Measurements from ENCODE around the gene LHX8. TPM values are rescaled to one million over a fixed set of nuclear protein-coding genes. Genes with fewer than 3 reads are reported as not detected.
"Not testable (repeated sequence)": the region's sequence is repeated elsewhere in the genome, so short reads cannot be mapped to it uniquely, and the experiment has no call there.

Gene LHX8
- total RNA-seq, 4 donors from 2014 or later = not detected

DNA sequence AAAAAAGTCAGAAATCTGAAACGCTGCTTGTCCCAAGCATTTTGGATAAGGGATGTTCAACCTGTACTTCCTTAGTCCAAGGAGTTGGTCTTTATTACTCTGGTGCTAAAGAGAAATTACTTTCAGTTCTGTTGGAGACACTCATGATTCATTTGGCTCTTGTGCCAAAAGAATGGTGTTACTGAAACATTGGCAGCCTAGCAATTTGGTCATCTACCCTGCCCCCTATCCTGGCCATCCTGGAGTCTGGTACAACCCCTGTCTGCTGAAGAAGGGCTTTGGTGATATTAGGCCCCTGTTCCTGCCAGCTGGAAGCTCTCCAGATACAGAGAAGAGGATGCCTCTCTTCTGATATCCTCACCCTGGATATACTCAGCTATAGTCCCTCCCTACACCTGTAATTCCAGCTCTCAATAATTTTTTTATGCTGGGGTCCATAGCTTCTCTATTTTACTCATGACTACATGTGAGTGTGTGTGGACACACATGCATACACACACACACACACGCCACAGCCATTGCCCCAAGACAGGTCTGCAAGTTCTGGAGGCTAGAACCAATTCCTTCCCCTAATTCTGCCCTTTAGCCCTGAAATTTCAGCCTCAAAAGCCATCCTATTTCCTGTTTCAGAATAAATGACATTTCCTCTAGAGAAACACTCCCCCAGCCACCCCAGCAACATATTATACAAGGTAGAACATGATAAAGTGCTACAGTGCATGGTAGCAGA lies 40.0 kb downstream of the LHX8 start:
- DNase-seq (ENCODE audit: low spot score) (no peak), ATAC-seq (ENCODE audit: low FRiP score) (no peak)
- TF ChIP-seq, protein P1, sequence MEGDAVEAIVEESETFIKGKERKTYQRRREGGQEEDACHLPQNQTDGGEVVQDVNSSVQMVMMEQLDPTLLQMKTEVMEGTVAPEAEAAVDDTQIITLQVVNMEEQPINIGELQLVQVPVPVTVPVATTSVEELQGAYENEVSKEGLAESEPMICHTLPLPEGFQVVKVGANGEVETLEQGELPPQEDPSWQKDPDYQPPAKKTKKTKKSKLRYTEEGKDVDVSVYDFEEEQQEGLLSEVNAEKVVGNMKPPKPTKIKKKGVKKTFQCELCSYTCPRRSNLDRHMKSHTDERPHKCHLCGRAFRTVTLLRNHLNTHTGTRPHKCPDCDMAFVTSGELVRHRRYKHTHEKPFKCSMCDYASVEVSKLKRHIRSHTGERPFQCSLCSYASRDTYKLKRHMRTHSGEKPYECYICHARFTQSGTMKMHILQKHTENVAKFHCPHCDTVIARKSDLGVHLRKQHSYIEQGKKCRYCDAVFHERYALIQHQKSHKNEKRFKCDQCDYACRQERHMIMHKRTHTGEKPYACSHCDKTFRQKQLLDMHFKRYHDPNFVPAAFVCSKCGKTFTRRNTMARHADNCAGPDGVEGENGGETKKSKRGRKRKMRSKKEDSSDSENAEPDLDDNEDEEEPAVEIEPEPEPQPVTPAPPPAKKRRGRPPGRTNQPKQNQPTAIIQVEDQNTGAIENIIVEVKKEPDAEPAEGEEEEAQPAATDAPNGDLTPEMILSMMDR (IDR thresholded peaks at IDR 0.05) = no peak

DNA sequence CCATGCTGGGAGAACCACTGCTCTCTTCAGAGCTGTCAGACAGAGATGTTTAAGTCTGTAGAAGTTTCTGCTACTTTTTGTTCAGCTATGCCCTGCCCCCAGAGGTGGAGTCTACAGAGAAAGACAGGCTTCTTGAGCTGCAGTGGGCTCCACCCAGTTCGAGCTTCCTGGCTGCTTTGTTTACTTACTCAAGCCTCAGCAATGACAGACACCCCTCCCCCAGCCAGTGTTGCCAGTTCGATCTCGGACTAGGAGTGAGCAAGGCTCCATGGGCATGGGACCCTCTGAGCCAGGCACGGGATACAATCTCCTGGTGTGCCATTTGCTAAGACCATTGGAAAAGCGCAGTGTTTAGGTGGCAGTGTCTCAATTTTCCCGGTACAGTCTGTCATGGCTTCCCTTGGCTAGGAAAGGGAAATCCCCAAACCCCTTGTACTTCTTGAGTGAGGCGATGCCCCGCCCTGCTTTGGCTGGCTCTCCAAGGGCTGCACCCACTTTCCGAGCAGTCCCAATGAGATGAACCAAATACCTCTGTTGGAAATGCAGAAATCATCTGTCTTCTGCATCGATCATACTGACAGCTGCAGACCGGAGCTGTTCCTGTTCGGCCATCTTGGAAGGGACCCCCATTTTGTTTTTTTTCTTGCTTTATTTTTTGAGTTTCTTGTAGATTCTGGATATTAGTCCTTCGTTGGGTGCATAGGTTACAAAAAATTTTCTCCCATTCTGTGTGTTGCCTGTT lies 47.2 kb downstream of the LHX8 start:
- ATAC-seq (ENCODE audit: low FRiP score); DNase-seq (ENCODE audit: low spot score): not testable (repeated sequence)

DNA sequence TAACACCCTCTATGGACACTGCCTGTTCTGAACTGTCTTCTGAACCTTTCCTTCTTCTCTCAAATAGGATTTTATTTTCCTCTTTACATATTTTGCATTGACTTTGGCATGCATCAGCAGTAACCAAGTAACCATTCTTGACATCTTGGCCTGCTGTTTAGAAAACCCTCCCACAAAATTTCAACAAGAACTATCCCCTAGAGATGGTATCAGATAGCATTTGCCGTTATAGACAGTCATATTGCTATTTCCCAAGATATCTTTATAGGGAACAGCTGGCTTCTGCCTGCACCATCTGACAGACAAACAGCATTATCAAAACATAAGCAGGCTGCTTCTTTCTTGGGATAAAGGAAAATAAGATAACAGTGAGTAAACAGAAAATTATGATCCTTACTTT lies 54.7 kb downstream of the LHX8 start:
- ATAC-seq (ENCODE audit: low FRiP score) = no peak
- TF ChIP-seq, protein P1 (IDR thresholded peaks at IDR 0.05) = no peak
- DNase-seq (ENCODE audit: low spot score) = no peak

DNA sequence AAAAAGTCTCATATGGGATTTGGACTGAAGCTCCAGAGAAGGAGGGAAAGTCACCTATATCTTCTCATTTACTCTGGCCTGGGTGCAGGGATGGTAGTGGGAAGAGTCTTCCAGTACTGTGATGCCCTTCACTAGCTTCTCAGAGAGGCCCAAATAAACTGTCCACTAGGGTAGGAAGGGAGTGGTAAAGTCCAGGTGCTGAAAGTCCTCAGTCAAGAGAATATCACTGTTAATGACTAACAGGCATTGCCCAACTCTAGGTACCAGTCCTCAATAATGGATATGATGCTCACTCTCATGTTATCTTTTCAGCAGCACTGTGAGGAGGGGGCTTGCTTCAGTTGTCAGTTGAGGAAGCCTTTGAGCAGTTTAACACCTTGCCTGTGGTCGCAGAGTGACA lies 64.0 kb downstream of the LHX8 start:
- ATAC-seq (ENCODE audit: low FRiP score) = no peak
- TF ChIP-seq, protein P1 (IDR thresholded peaks at IDR 0.05) = no peak
- no peak for DNase-seq (ENCODE audit: low spot score)

DNA sequence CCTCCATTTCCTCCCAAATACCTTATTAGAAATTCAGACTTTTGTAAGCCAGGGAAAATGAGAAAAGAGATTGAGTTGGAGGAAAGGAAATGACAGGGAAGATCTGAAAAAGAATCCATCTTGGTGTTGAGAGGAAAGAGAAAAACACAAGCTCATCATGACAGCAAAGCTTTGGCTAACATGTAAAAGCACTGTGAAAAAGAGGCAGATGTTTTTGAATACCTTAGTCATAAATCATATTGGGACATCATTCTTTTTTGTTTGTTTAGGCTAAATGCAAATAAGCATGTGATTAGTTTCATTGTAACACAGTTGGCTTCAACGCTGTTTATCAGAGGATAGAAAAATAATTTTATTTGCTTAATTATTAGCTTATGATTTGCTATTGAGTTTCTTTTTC lies 64.6 kb downstream of the LHX8 start:
- TF ChIP-seq, protein P1 (IDR thresholded peaks at IDR 0.05) = no peak
- no peak for ATAC-seq (ENCODE audit: low FRiP score)

DNA sequence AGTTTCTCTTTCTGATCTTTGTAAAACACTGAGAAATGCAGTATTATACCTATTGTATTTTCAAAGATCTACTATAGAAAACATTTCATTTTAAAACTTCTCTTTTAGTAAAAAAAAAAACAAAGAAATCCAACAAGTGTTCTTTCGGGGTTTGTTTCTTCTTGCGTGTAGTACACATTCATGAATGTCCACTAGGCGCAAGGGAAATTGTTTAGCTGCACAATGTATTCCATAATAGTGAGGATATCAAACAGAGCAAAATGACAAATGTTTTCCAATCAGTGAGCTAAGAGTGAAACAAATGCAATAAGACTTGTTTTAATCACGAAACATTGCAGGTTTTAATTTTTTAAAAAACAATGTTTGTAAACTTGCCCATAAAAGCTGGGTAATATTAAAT lies 68.6 kb downstream of the LHX8 start:
- DNase-seq (ENCODE audit: low spot score) = no peak
- TF ChIP-seq, protein P1 (IDR thresholded peaks at IDR 0.05) = no peak
- ATAC-seq (ENCODE audit: low FRiP score) = no peak

More for the DNA sequence above, 64.6 kb downstream of the LHX8 start:
- DNase-seq (ENCODE audit: low spot score) = no peak

DNA sequence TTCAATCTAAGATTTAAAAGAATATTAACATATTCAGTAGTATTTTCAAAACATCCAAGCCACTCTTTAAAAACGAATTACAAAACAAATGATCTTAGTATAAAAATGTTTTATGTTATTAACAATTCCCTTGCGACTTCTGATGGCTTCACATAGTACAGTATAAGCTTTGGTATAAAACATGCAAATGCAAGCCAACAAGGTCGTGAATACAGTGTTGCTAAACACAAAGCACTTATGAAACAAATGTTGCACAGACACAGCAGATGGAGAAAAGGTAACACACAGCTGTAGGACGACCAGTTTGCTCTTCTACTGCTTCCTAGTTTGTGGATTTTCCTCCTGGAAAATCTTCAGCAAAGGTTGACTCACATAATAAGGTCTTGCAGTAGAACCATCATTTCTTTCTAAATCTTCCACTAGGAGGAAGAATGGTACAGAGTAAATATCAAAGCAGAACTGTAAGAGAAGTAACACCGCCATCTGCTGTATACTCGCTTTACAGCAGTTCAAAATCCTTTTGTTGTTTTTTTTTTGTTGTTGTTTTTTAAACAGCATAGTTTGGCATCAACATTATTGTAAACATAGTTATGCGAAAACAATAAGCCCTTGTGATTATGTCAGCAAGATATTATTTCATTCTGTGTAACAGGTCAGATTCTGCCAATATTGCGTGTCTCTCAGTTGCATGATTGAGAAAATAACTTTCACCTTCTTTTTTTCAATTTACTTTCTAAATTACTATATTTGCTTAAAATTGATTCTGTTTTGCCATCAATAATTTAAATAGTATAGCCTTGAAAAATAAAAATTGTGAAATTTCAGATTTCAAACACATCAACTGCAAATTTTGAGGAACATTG lies 69.5 kb downstream of the LHX8 start:
- DNase-seq (ENCODE audit: low spot score) (no peak), ATAC-seq (ENCODE audit: low FRiP score) (peak; percentile 77)
- TF ChIP-seq, protein P1 (IDR thresholded peaks at IDR 0.05) = no peak
